ENCODE data around the gene SLC5A8. TPM values are rescaled to one million over a fixed set of nuclear protein-coding genes. Genes with fewer than 3 reads are reported as not detected.

SLC5A8 gene
- total RNA-seq, 1 donor, result not detected

DNA sequence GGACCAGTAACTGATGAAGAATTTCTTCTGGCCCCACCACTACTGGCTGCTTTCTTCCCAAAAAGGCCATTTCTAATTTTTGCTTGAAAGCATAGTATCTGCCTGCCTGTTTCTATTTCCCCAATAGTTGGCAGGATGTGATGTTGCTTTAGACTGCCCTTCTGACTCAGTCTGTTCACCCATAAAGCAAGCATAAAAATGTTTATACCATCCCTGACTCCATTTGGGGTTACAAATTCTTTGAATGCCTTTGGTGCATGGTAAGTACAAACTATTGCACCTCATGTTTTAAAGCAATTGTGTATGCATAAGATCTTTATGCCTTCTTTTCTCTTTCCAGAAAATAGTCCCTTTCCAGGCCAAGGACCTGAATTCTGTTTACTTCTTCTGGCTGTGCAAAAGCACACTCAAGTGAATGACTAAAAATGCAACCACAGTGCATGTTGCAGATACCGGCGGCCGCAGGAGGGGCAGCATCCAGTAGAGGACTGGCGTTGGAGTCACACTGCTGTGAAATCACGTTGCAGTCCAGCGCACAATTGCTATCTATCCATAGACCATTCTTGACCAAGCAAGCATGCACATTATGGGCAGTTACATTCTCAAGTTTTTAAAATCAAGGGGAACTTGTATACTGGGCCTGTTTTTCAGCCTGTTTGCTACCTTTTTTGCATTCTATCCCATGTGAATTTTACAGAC is 82.4 kb downstream of the SLC5A8 start:
- DNase-seq (ENCODE audit: low read depth), result peak; percentile 19
- H3K4me3 ChIP-seq (ENCODE audit: low read depth, low read length), result no peak overlapping the region
- no peak for TF ChIP-seq CTCF (IDR thresholded peaks at IDR 0.05; ENCODE audit: insufficient read depth, low read depth, low read length)

DNA sequence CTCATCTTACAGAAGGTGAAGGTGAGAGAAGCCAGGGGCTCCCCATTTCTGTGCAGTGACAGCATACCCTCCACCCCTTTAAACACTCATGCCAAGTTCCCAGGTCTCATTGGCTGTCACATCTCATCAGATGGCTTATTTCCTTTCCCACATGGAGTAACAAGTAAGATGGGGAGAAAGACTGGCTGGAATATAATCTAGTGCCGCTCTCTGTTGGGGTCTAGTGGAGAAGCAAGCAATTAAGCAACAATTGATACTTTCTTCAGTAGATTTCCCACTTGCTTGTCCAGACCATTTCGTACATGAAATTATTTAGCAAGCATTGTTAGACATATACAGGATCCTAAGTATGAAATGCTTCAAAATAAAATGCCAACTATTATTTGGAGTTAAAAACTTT is 92.2 kb downstream of the SLC5A8 start:
- no peak overlapping the region for H3K4me3 ChIP-seq (ENCODE audit: low read depth, low read length)
- no peak for TF ChIP-seq CTCF (IDR thresholded peaks at IDR 0.05; ENCODE audit: insufficient read depth, low read depth, low read length)
- no peak for DNase-seq (ENCODE audit: low read depth)

DNA sequence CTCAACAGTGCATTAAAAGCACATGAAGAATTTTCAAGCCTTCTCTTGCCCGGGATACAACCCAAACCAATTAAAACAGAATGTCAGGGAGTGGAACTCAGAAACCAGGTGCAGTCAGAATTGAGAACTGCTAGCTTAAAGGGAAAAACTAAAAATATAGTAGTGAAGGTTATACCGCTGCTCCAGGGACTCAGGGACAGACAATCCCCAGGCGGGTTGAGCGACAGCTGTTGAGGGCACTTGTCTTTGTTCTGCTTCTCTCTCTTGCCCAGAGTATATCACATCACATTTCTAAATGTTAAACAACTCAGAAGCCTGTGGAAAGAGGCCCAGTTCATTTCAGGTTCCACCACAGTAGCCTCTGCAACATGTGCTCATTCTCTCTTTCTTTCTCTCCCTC is 93.1 kb downstream of the SLC5A8 start:
- no peak for TF ChIP-seq CTCF (IDR thresholded peaks at IDR 0.05; ENCODE audit: insufficient read depth, low read depth, low read length)
- no peak for DNase-seq (ENCODE audit: low read depth)

DNA sequence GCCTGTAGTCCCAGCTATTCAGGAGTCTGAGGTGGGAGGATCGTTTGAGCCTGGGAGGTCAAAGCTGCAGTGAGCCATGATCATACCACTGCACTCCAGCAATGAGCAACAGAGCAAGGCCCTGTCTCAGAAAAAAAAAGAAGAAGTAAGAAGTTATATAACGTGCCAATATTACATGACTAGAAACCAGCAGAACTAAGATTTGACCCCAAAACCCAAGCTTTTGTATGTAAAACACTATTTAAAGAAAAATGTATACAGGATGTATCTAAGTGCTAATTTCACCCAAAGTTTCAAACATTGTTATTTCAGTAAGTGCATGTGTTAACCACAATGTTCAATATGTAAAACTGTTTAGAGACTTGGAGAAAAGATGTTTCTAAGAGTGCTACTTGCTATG is 94.7 kb downstream of the SLC5A8 start:
- TF ChIP-seq CTCF (IDR thresholded peaks at IDR 0.05; ENCODE audit: insufficient read depth, low read depth, low read length), result no peak
- no peak for DNase-seq (ENCODE audit: low read depth)
- no peak overlapping the region for H3K4me3 ChIP-seq (ENCODE audit: low read depth, low read length)

More for the DNA sequence above, 93.1 kb downstream of the SLC5A8 start:
- H3K4me3 ChIP-seq (ENCODE audit: low read depth, low read length), result no peak overlapping the region

DNA sequence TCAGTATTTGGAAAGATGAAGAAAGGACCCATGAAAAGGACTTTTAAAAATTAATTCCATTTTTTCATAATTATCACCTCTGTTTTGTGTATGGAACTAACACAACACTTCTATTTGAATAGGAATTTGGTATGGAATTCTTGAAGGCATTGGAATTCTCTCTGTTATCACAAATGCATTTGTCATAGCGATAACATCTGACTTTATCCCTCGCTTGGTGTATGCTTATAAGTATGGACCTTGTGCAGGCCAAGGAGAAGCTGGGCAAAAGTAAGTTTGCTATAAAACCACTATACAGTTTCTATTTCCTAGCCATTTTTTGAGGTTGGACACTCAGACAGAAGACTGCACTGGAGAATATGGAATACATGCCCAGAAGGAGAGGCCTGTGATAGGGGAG is 98.6 kb downstream of the SLC5A8 start:
- H3K4me3 ChIP-seq (ENCODE audit: low read depth, low read length), result no peak overlapping the region
- DNase-seq (ENCODE audit: low read depth), result no peak

DNA sequence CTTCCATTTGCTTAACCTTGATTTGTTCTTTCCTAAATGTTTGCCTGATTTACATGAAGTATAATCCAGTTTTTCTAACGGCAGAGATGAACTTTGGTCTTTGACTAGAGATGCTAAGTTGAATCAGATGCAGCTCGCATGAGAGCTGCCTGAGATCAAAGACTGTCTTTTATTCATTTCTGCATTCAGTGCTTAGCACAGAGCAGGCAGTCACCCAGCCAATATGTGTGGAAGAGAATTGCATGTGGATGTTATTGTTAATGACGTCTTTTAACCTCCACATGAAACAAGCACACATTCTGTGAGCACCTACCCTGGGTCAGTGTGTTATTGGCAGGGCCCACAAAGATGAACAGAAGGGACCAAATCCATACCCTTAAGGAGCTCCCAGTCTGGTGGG is 99.2 kb downstream of the SLC5A8 start:
- H3K4me3 ChIP-seq (ENCODE audit: low read depth, low read length), result no peak overlapping the region
- TF ChIP-seq CTCF (IDR thresholded peaks at IDR 0.05; ENCODE audit: insufficient read depth, low read depth, low read length), result no peak
- DNase-seq (ENCODE audit: low read depth), result no peak

More for the DNA sequence above, 98.6 kb downstream of the SLC5A8 start:
- TF ChIP-seq CTCF (IDR thresholded peaks at IDR 0.05; ENCODE audit: insufficient read depth, low read depth, low read length), result no peak

DNA sequence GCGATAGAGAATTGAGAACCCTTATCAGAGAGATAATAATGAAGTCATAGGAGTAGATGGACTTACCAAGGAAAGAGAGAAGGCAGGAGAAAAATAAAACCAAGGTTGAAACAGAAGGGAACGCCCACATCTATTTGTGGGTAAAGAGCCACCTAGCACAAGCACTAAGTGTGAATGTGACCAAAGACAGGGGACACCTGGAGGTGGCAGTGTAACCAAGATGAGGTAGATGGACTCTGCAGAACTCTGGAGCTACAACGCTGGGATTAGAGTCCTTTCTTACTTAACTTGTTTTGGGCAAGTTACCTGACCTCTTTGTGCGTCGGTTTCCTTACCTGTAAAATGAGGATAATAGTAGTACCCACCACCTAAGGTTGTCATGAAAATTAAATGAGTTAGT is 101.9 kb downstream of the SLC5A8 start:
- DNase-seq (ENCODE audit: low read depth), result no peak
- no peak for TF ChIP-seq CTCF (IDR thresholded peaks at IDR 0.05; ENCODE audit: insufficient read depth, low read depth, low read length)

More for the DNA sequence above, 101.9 kb downstream of the SLC5A8 start:
- no peak overlapping the region for H3K4me3 ChIP-seq (ENCODE audit: low read depth, low read length)

Measured in fibroblast of villous mesenchyme (primary cell).